Measurements from ENCODE around the gene MAPK1. TPM values are rescaled to one million over a fixed set of nuclear protein-coding genes. Genes with fewer than 3 reads are reported as not detected.
"Not testable (repeated sequence)": the region's sequence is repeated elsewhere in the genome, so short reads cannot be mapped to it uniquely, and the experiment has no call there.

Gene MAPK1
- total RNA-seq, 1 experiment from 2014 or later = 90.3 TPM

DNA sequence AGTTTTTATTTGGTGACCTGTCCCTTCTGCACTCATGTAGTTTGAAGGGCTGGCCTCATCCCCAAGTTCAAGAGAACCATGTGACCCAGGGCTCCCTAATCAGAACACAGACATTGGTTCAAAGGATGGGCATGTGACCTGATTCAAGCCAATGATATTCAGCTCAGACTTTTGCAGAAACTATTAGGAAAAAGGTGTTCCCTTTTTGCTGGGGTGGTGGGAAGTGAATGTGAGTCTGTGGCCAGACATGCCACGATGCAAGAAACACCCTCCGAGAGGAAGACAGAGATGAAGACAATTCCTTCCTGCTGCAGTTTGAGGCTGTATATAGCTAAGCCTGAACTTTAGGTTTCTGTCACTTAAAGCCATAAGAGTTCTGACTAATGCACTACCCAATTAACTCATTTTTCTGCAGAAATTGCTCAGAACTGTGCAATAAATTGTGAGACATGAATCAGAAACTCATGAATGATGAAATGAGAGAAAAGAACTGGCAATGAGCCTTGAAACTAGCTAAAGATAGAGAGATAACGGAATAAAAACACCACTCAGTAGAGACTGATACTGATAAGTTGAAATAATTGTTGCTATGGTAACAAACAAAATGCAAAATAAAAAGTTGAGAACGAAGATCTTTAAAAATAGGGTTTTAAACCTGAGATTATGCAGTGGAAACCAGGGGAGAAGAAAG lies 9.2 kb upstream of the MAPK1 start:
- H2BK120ac ChIP-seq (ENCODE audit: low read depth, low read length, poor library complexity, severe bottlenecking) = no peak overlapping the region
- DNase-seq = no peak
- no peak overlapping the region for H3K23ac ChIP-seq (ENCODE audit: insufficient read length, low read depth, low read length)
- H3K27me3 ChIP-seq (ENCODE audit: insufficient read depth, low read length) = no peaks in the 10 kb centered on the region
- H3K9me3 ChIP-seq (ENCODE audit: control insufficient read depth, low read depth, low read length) = no peaks in the 10 kb centered on the region
- H3K18ac ChIP-seq (ENCODE audit: insufficient read length, low read depth, low read length) = no peak overlapping the region
- no peak overlapping the region for H4K8ac ChIP-seq (replicated peaks; ENCODE audit: insufficient read length, low read depth, low read length)
- H3K56ac ChIP-seq (ENCODE audit: insufficient read length, low read depth, low read length) = no peak overlapping the region
- TF ChIP-seq, protein P1, sequence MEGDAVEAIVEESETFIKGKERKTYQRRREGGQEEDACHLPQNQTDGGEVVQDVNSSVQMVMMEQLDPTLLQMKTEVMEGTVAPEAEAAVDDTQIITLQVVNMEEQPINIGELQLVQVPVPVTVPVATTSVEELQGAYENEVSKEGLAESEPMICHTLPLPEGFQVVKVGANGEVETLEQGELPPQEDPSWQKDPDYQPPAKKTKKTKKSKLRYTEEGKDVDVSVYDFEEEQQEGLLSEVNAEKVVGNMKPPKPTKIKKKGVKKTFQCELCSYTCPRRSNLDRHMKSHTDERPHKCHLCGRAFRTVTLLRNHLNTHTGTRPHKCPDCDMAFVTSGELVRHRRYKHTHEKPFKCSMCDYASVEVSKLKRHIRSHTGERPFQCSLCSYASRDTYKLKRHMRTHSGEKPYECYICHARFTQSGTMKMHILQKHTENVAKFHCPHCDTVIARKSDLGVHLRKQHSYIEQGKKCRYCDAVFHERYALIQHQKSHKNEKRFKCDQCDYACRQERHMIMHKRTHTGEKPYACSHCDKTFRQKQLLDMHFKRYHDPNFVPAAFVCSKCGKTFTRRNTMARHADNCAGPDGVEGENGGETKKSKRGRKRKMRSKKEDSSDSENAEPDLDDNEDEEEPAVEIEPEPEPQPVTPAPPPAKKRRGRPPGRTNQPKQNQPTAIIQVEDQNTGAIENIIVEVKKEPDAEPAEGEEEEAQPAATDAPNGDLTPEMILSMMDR (conservative IDR thresholded peaks at IDR 0.05) = no peak
- H4K5ac ChIP-seq (ENCODE audit: insufficient read length, low read depth, low read length) = no peak overlapping the region
- Mint-ChIP-seq H3K4me1 (no peaks in the 10 kb centered on the region), H3K36me3 (ENCODE audit: insufficient read depth in 1 of 3, low read depth in 3 of 3) (no peaks in the 10 kb centered on the region), H3K27me3 (ENCODE audit: low read depth) (peaks cover 13% of the 10 kb centered on the region), H3K9me3 (no peaks in the 10 kb centered on the region), H3K27ac (no peak overlapping the region), H3K4me3 (no peak overlapping the region)
- H3K9ac ChIP-seq (ENCODE audit: extremely low read depth, insufficient read length, low read length) = no peak overlapping the region
- no peaks in the 10 kb centered on the region for H3K4me1 ChIP-seq (ENCODE audit: insufficient read depth, low read length)
- no peak overlapping the region for H3K14ac ChIP-seq (ENCODE audit: insufficient read depth, low read length)
- H3K79me2 ChIP-seq (ENCODE audit: insufficient read depth, low read length) = no peaks in the 10 kb centered on the region
- no peak overlapping the region for H4K91ac ChIP-seq (ENCODE audit: insufficient read length, low read depth, low read length)
- no peaks in the 10 kb centered on the region for H3K79me1 ChIP-seq (ENCODE audit: insufficient read depth, low read depth, low read length, poor library complexity, severe bottlenecking)
- H2AK5ac ChIP-seq (ENCODE audit: insufficient read length, low read length) = no peak overlapping the region
- WGBS (ENCODE audit: extremely low coverage, insufficient read length, low lambda C conversion rate) = no CpG with 5 or more reads among the region's 4 CpGs
- no peak overlapping the region for H3K27ac ChIP-seq (ENCODE audit: insufficient read length, low read depth, low read length)
- no peak overlapping the region for H2BK5ac ChIP-seq (ENCODE audit: insufficient read length, low read length)
- no peaks in the 10 kb centered on the region for H4K20me1 ChIP-seq (ENCODE audit: control insufficient read depth, insufficient read depth, insufficient read length)
- H3K4ac ChIP-seq (ENCODE audit: low read depth, low read length) = no peak overlapping the region
- H3K4me2 ChIP-seq (ENCODE audit: insufficient read depth, insufficient read length, low read length) = no peak overlapping the region
- H2BK12ac ChIP-seq (ENCODE audit: insufficient read length, low read depth, low read length) = no peak overlapping the region
- H2BK20ac ChIP-seq (ENCODE audit: low read depth, low read length, poor library complexity, severe bottlenecking) = no peak overlapping the region
- H2BK15ac ChIP-seq (ENCODE audit: low read depth, low read length) = no peak overlapping the region
- no peak overlapping the region for H3T11ph ChIP-seq (ENCODE audit: low read length)
- no peak overlapping the region for H2AFZ ChIP-seq (ENCODE audit: low read length)
- no peaks in the 10 kb centered on the region for H3K23me2 ChIP-seq (ENCODE audit: insufficient read length, low read depth, low read length, poor library complexity, severe bottlenecking)

DNA sequence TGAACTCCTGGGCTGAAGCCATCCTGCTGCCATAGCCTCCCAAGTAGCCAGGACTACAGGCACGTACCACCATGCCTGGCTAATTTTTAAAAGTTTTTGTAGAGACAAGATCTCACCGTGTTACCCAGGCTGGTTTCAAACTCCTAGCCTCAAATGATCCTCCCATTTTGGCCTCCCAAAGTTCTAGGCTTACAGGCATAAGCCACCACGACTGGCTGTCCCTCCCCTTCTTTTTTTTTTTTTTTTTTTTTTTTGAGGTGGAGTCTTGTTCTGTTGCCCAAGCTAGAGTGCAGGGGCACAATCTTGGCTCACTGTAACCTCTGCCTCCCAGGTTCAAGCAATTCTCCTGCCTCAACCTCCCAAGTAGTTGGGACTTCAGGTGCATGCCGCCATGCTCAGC lies 7.5 kb upstream of the MAPK1 start:
- not testable (repeated sequence) for H3T11ph ChIP-seq (ENCODE audit: low read length); H3K14ac ChIP-seq (ENCODE audit: insufficient read depth, low read length); H2BK12ac ChIP-seq (ENCODE audit: insufficient read length, low read depth, low read length); H3K56ac ChIP-seq (ENCODE audit: insufficient read length, low read depth, low read length); H2BK15ac ChIP-seq (ENCODE audit: low read depth, low read length); DNase-seq; H2BK5ac ChIP-seq (ENCODE audit: insufficient read length, low read length); H3K23ac ChIP-seq (ENCODE audit: insufficient read length, low read depth, low read length); H3K9me3 Mint-ChIP-seq; H3K4me2 ChIP-seq (ENCODE audit: insufficient read depth, insufficient read length, low read length); H2BK120ac ChIP-seq (ENCODE audit: low read depth, low read length, poor library complexity, severe bottlenecking); H3K23me2 ChIP-seq (ENCODE audit: insufficient read length, low read depth, low read length, poor library complexity, severe bottlenecking); H3K4me1 ChIP-seq (ENCODE audit: insufficient read depth, low read length); H3K9me3 ChIP-seq (ENCODE audit: control insufficient read depth, low read depth, low read length); H4K5ac ChIP-seq (ENCODE audit: insufficient read length, low read depth, low read length); H3K18ac ChIP-seq (ENCODE audit: insufficient read length, low read depth, low read length); H3K4me3 Mint-ChIP-seq; H3K36me3 Mint-ChIP-seq (ENCODE audit: insufficient read depth in 1 of 3, low read depth in 3 of 3); H3K9ac ChIP-seq (ENCODE audit: extremely low read depth, insufficient read length, low read length); H2AK5ac ChIP-seq (ENCODE audit: insufficient read length, low read length); H4K91ac ChIP-seq (ENCODE audit: insufficient read length, low read depth, low read length); H3K79me1 ChIP-seq (ENCODE audit: insufficient read depth, low read depth, low read length, poor library complexity, severe bottlenecking); H4K8ac ChIP-seq (replicated peaks; ENCODE audit: insufficient read length, low read depth, low read length); H3K27ac Mint-ChIP-seq; H3K27ac ChIP-seq (ENCODE audit: insufficient read length, low read depth, low read length); H3K27me3 ChIP-seq (ENCODE audit: insufficient read depth, low read length); H4K20me1 ChIP-seq (ENCODE audit: control insufficient read depth, insufficient read depth, insufficient read length); H3K79me2 ChIP-seq (ENCODE audit: insufficient read depth, low read length); H3K4me1 Mint-ChIP-seq; H2BK20ac ChIP-seq (ENCODE audit: low read depth, low read length, poor library complexity, severe bottlenecking); H2AFZ ChIP-seq (ENCODE audit: low read length); H3K4ac ChIP-seq (ENCODE audit: low read depth, low read length)
- no CpG with 5 or more reads among the region's 4 CpGs for WGBS (ENCODE audit: extremely low coverage, insufficient read length, low lambda C conversion rate)
- H3K27me3 Mint-ChIP-seq (ENCODE audit: low read depth) = peaks cover 10% of the 10 kb centered on the region

All from H9 (cell line).